ACC112 (cell line): ENCODE data around the gene ACSM5.

Source experiments
- H2AFZ ChIP-seq: fragments of 200-600 bp; sonication (generic); one replicate; pipeline ENCODE4 v1.6.0; 2017; ENCODE audit warnings: antibody characterized with exemption, low read length; ENCODE audit not compliant: unreplicated experiment
- H3K27ac ChIP-seq: fragments of 200-600 bp; sonication (generic); 2 replicates; pipeline ENCODE4 v1.5.1; 2014; ENCODE audit warnings: low read depth, mild to moderate bottlenecking, antibody characterized with exemption, low read length, moderate library complexity
- H3K27me3 ChIP-seq: fragments of 200-600 bp; sonication (generic); 2 replicates; pipeline ENCODE4 v1.6.1; 2014; ENCODE audit warnings: mild to moderate bottlenecking, antibody characterized with exemption, low read length, moderate library complexity, mixed read lengths; ENCODE audit not compliant: insufficient read depth
- H3K36me3 ChIP-seq: fragments of 200-600 bp; sonication (generic); 2 replicates; pipeline ENCODE4 v1.6.1; 2016; ENCODE audit warnings: mild to moderate bottlenecking, antibody characterized with exemption, low read length, moderate library complexity, mixed read lengths; ENCODE audit not compliant: insufficient read depth
- H3K4me1 ChIP-seq: fragments of 200-600 bp; sonication (generic); one replicate; pipeline ENCODE4 v1.6.1; 2016; ENCODE audit warnings: low read length, mixed read lengths; ENCODE audit not compliant: insufficient read depth, unreplicated experiment, control insufficient read depth
- H3K4me3 ChIP-seq: fragments of 200-600 bp; sonication (generic); 2 replicates; pipeline ENCODE4 v1.5.1; 2014; ENCODE audit warnings: mild to moderate bottlenecking, low read depth, low read length
- H3K79me2 ChIP-seq: fragments of 200-600 bp; sonication (generic); one replicate; pipeline ENCODE4 v1.6.0; 2016; ENCODE audit warnings: low read length; ENCODE audit not compliant: control insufficient read depth, unreplicated experiment, insufficient read depth

Gene ACSM5, protein sequence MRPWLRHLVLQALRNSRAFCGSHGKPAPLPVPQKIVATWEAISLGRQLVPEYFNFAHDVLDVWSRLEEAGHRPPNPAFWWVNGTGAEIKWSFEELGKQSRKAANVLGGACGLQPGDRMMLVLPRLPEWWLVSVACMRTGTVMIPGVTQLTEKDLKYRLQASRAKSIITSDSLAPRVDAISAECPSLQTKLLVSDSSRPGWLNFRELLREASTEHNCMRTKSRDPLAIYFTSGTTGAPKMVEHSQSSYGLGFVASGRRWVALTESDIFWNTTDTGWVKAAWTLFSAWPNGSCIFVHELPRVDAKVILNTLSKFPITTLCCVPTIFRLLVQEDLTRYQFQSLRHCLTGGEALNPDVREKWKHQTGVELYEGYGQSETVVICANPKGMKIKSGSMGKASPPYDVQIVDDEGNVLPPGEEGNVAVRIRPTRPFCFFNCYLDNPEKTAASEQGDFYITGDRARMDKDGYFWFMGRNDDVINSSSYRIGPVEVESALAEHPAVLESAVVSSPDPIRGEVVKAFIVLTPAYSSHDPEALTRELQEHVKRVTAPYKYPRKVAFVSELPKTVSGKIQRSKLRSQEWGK

GRCh38 chr16:20409398-20410120 lies at the start of gene ACSM5:
Gene ACSM5, plus strand, starts transcription at chr16:20409534. Its CDS starts 1,951 bp downstream, at chr16:20411485.
- H3K36me3 ChIP-seq, result no peaks in the 10 kb centered on the region

DNA sequence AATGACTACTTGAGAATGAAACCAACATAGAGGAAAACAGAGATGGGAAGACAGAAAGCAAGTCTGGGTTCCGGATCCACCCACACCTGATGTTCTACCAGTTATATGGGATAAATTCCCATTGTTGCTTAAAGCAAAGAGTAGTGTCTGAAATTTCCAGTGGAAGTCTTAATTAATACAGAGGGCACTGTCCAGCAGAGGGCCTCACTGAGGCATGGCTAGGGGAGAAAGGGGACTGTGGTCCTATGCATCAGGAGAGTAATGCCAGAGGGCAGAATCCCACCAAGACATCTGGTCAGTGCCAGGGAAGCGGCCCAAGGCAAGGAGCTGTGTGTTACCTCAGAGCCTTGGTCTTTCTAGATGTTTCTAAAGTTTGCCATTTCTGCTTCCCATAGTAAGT lies 49.3 kb upstream of the ACSM5 start:
- Histone ChIP-seq H3K36me3 (no peaks in the 10 kb centered on the region), H3K27ac (no peak overlapping the region), H2AFZ (no peak overlapping the region), H3K27me3 (no peaks in the 10 kb centered on the region), H3K4me1 (no peaks in the 10 kb centered on the region), H3K79me2 (no peaks in the 10 kb centered on the region), H3K4me3 (no peak overlapping the region)

More at GRCh38 chr16:20409398-20410120, at the start of gene ACSM5:
- Histone ChIP-seq H3K4me1 (no peaks in the 10 kb centered on the region), H3K4me3 (no peak within 1 kb of the TSS), H2AFZ (no peak within 1 kb of the TSS), H3K27me3 (no peaks in the 10 kb centered on the region), H3K79me2 (no peaks in the 10 kb centered on the region), H3K27ac (no peak within 1 kb of the TSS; the same call in 1 of the 2 replicates)

- Histone ChIP-seq H3K79me2 (no peaks in the 10 kb centered on the region), H3K27me3 (no peaks in the 10 kb centered on the region), H2AFZ (no peak overlapping the region), H3K36me3 (no peaks in the 10 kb centered on the region), H3K4me1 (no peaks in the 10 kb centered on the region), H3K4me3 (no peak overlapping the region), H3K27ac (no peak overlapping the region)
These were observed 46.1 kb upstream of the ACSM5 start for GRCh38 chr16:20363191-20363590.

GRCh38 chr16:20364051-20364450 lies 45.3 kb upstream of the ACSM5 start:
- Histone ChIP-seq H3K4me1 (no peaks in the 10 kb centered on the region), H3K27me3 (no peaks in the 10 kb centered on the region), H3K79me2 (no peaks in the 10 kb centered on the region), H3K36me3 (no peaks in the 10 kb centered on the region), H3K4me3 (no peak overlapping the region), H3K27ac (no peak overlapping the region), H2AFZ (no peak overlapping the region)

GRCh38 chr16:20369452-20370054 lies 39.8 kb upstream of the ACSM5 start:
- no peaks in the 10 kb centered on the region for H3K27me3 ChIP-seq
- H3K36me3 ChIP-seq, result no peaks in the 10 kb centered on the region
- H3K27ac ChIP-seq, result no peak overlapping the region
- no peaks in the 10 kb centered on the region for H3K4me1 ChIP-seq
- H3K79me2 ChIP-seq, result no peaks in the 10 kb centered on the region
- H2AFZ ChIP-seq, result no peak overlapping the region
- H3K4me3 ChIP-seq, result no peak overlapping the region

DNA sequence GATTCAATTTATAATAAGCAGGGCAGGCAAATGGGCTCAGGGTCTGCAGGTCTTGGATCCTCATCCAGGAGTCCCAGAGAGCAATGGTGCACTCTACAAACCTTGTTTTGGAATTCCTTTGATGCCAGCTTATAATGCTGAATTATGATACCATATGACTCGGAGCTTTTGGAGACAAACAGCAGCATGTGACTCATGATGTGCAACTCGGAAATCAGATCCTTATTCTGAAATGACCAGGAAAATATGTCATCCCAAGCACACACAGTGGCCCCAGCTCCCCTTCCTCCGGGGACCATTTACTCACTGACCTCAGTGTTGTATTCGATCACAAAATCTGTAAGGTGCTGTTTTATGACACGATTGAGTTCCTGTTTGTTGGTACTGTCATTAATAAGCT lies 36.6 kb upstream of the ACSM5 start:
- no peaks in the 10 kb centered on the region for H3K27me3 ChIP-seq
- no peak overlapping the region for H2AFZ ChIP-seq
- H3K36me3 ChIP-seq, result no peaks in the 10 kb centered on the region
- H3K27ac ChIP-seq, result no peak overlapping the region
- H3K79me2 ChIP-seq, result no peaks in the 10 kb centered on the region
- no peak overlapping the region for H3K4me3 ChIP-seq
- no peaks in the 10 kb centered on the region for H3K4me1 ChIP-seq

DNA sequence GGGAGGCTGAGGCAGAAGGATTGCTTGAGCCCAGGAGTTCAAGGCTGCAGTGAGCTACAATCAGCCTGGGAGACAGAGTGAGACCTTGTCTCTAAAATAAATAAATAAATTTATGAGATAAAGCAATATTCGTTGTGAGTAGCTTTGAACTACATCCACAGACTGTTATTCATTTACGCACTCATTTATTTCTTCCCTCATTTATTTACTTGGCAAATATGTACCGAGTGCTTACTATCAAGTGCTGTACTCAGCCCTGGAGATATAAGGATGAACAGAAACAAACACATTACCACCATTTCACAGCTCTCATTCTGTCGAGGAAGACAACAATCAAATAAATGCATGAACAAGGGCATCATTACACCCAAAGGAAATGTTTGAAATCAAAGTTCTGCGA lies 32.2 kb upstream of the ACSM5 start:
- H2AFZ ChIP-seq, result no peak overlapping the region
- H3K79me2 ChIP-seq, result no peaks in the 10 kb centered on the region
- H3K27ac ChIP-seq, result no peak overlapping the region
- no peak overlapping the region for H3K4me3 ChIP-seq
- H3K27me3 ChIP-seq, result no peaks in the 10 kb centered on the region
- no peaks in the 10 kb centered on the region for H3K4me1 ChIP-seq
- H3K36me3 ChIP-seq, result no peaks in the 10 kb centered on the region

DNA sequence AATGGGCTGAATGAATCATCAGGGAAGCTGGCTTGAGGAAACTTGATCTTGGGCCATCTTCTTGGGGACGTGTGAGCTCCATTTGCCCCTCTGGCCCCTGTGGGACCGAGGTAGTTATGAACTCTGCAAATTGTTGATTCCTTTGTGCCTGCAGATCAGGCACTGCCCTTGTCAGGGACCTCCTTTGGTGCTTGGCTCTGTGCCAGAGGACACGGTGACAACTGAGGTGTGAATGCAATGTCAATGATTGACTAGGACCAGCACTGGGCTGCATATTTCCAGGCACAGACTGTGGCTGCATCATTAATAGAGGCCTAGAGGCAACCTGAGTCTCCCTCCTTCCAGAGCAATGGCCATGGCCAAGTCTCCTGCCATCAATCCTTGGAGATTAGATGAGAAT lies 28.6 kb upstream of the ACSM5 start:
- Histone ChIP-seq H3K79me2 (no peaks in the 10 kb centered on the region), H3K27me3 (no peaks in the 10 kb centered on the region), H2AFZ (no peak overlapping the region), H3K27ac (no peak overlapping the region), H3K4me3 (no peak overlapping the region), H3K36me3 (no peaks in the 10 kb centered on the region), H3K4me1 (no peaks in the 10 kb centered on the region)

DNA sequence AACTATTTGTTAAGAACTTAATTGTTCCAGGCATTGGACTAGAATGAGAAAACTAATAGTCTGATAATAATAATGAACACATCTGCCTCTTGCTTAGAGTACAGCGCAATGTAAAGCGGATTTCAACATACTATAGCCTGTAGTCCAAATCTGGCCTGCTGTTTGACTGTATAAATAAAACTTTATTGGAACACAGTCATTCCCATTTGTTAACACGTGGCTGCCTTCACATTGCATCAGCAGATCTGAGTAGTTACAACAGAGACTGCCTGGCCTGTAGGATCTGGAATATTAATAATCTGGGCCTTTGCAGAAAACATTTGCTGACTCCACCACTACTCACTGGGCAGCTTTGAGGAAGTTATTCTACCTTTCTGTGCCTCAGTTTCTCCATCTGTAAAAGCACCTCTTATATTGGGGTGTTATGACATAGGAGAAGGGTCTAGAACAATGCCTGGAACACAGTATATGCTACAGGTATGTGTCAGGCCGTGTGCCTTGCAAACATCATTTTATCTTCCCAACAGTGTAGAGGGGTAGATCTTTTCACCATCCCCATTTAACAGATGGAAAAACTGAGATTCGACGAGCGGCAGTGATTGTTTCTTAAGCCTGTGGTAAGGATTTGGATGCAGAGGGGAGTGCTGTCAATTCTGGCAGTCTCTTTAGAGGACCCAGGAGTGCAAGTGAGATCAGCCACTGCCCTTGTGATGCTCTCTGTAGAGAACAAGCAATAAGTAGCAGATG lies 27.0 kb upstream of the ACSM5 start:
- Histone ChIP-seq H3K79me2 (no peaks in the 10 kb centered on the region), H2AFZ (no peak overlapping the region), H3K4me3 (no peak overlapping the region)

More for the DNA sequence above, 27.0 kb upstream of the ACSM5 start:
- no peak overlapping the region for H3K27ac ChIP-seq
- no peaks in the 10 kb centered on the region for H3K27me3 ChIP-seq
- H3K4me1 ChIP-seq, result no peaks in the 10 kb centered on the region
- H3K36me3 ChIP-seq, result no peaks in the 10 kb centered on the region
